OCI-LY7 (cell line): ENCODE data around the gene GSTM1. TPM values are rescaled to one million over a fixed set of nuclear protein-coding genes. Genes with fewer than 3 reads are reported as not detected.

Experiments used
- BruUV-seq: library from RNA; stranded (reverse); fragments of 400-500 nt; replicated peaks from 2 replicates; lab custom pipeline; 2021; lab: Mats Ljungman, UMichigan
- CTCF ChIA-PET: fragments of 300-600 bp; sonication (Branson Sonifier 250); formaldehyde crosslinking; loops from one replicate; lab custom pipeline; 2022; ENCODE audit warnings: antibody characterized with exemption; ENCODE audit not compliant: unreplicated experiment; lab: Charles Lee
- POLR2A ChIA-PET: fragments of 300-600 bp; sonication (Branson Sonifier 250); formaldehyde crosslinking; loops from one replicate; lab custom pipeline; 2022; ENCODE audit warnings: antibody characterized with exemption; lab: Charles Lee
- DNase-seq: peaks from one replicate; pipeline ENCODE4 v3.0.0-alpha.2; 2015; ENCODE audit warnings: low spot score
- H2AFZ ChIP-seq: fragments of 200-600 bp; sonication (generic), shearing (Covaris generic); 2 replicates; pipeline ENCODE4 v1.6.1; 2014; ENCODE audit warnings: mild to moderate bottlenecking, antibody characterized with exemption, low read length, moderate library complexity
- H3K27ac ChIP-seq: fragments of 200-600 bp; sonication (generic); 2 replicates; pipeline ENCODE4 v1.5.1; 2014; ENCODE audit warnings: mixed run types, low read depth, mild to moderate bottlenecking, moderate library complexity, low read length, inconsistent platforms; ENCODE audit not compliant: poor library complexity, severe bottlenecking
- H3K36me3 ChIP-seq: fragments of 200-600 bp; sonication (generic); 2 replicates; pipeline ENCODE4 v1.6.1; 2014; ENCODE audit warnings: mild to moderate bottlenecking, antibody characterized with exemption, low read length, moderate library complexity, mixed read lengths; ENCODE audit not compliant: insufficient read depth
- H3K4me1 ChIP-seq: fragments of 200-600 bp; sonication (generic); 2 replicates; pipeline ENCODE4 v1.5.1; 2014; ENCODE audit warnings: mild to moderate bottlenecking, low read length; ENCODE audit not compliant: insufficient read depth, poor library complexity, severe bottlenecking
- H3K4me2 ChIP-seq: fragments of 200-600 bp; sonication (generic); 2 replicates; pipeline ENCODE4 v1.6.1; 2014; ENCODE audit warnings: mild to moderate bottlenecking, low read length
- H3K4me3 ChIP-seq: fragments of 200-600 bp; sonication (generic); 2 replicates; pipeline ENCODE4 v1.5.1; 2014; ENCODE audit warnings: mild to moderate bottlenecking, low read depth, low read length; ENCODE audit not compliant: poor library complexity, severe bottlenecking
- H3K79me2 ChIP-seq: fragments of 200-600 bp; sonication (generic); 2 replicates; pipeline ENCODE4 v1.6.1; 2016; ENCODE audit warnings: low read depth, mild to moderate bottlenecking, low read length, moderate library complexity, mixed read lengths; ENCODE audit not compliant: insufficient read depth
- H3K9me2 ChIP-seq: fragments of 200-600 bp; sonication (generic); 2 replicates; pipeline ENCODE4 v1.6.1; 2016; ENCODE audit warnings: mild to moderate bottlenecking, low read length, mixed read lengths; ENCODE audit not compliant: insufficient read depth
- H3K9me3 ChIP-seq: fragments of 200-600 bp; sonication (generic); 2 replicates; pipeline ENCODE4 v1.6.1; 2014; ENCODE audit warnings: mild to moderate bottlenecking, mixed run types, low read length, mixed read lengths
- H4K20me1 ChIP-seq: fragments of 200-600 bp; sonication (generic); 2 replicates; pipeline ENCODE4 v1.6.1; 2014; ENCODE audit warnings: mild to moderate bottlenecking, antibody characterized with exemption, low read length, moderate library complexity, mixed read lengths; ENCODE audit not compliant: insufficient read depth
- CTCF ChIP-seq: fragments of 200-600 bp; sonication (generic); conservative IDR thresholded peaks from 2 replicates; pipeline ENCODE4 v1.5.1; 2014; ENCODE audit warnings: mild to moderate bottlenecking, antibody characterized with exemption, low read length, moderate library complexity, mixed read lengths
- EZH2phosphoT487 ChIP-seq: fragments of 200-600 bp; sonication (generic); IDR thresholded peaks from 2 replicates; pipeline ENCODE4 v1.6.1; 2018; ENCODE audit warnings: low read depth, borderline replicate concordance, mild to moderate bottlenecking, mixed run types, antibody characterized with exemption, low read length, moderate library complexity, mixed read lengths
- intact Hi-C: fragments of 100-400 bp; cut with micrococcal nuclease; formaldehyde crosslinking; loops from one replicate; pipeline ENCODE4 v1.10.0; 2022; ENCODE audit not compliant: unreplicated experiment
- total RNA-seq, 2 experiments: library from RNA; depleted of rRNA in 1 of 2; stranded (reverse); fragments of >200 nt in 1 of 2; shearing (Covaris generic) in 1 of 2; gene quantifications; 2 replicates each; pipeline ENCODE4 v1.2.3, GENCODE V29; 2014 to 2022

Gene GSTM1
- total RNA-seq, 2 experiments from 2014 or later, result not detected

GRCh38 chr1:109712321-109712864 lies 24.8 kb downstream of the GSTM1 start:
- Histone ChIP-seq H4K20me1 (no peaks in the 10 kb centered on the region), H3K4me3 (no peak overlapping the region), H3K79me2 (no peaks in the 10 kb centered on the region), H3K4me2 (no peak overlapping the region), H3K27ac (no peak overlapping the region), H3K36me3 (no peaks in the 10 kb centered on the region), H3K9me2 (no peaks in the 10 kb centered on the region), H3K4me1 (no peaks in the 10 kb centered on the region), H3K9me3 (no peaks in the 10 kb centered on the region), H2AFZ (no peak overlapping the region)
- ChIA-PET POLR2A (no interaction called here), CTCF (no interaction called here)
- DNase-seq, result no peak
- BruUV-seq, result no TSS peak
- intact Hi-C loops, result no loop called here
- no peak for TF ChIP-seq EZH2phosphoT487

- no peak overlapping the region for H3K4me2 ChIP-seq
- H3K36me3 ChIP-seq, result no peaks in the 10 kb centered on the region
- H3K9me2 ChIP-seq, result no peaks in the 10 kb centered on the region
- CTCF ChIA-PET, result no interaction called here
- BruUV-seq, result no TSS peak
- intact Hi-C loops, result no loop called here
- no peak overlapping the region for H3K27ac ChIP-seq
- TF ChIP-seq CTCF (no peak), EZH2phosphoT487 (no peak)
- no peak for DNase-seq
- H3K79me2 ChIP-seq, result no peaks in the 10 kb centered on the region
- no peak overlapping the region for H3K4me3 ChIP-seq
- no peaks in the 10 kb centered on the region for H3K4me1 ChIP-seq
- no peak overlapping the region for H2AFZ ChIP-seq
- no peaks in the 10 kb centered on the region for H3K9me3 ChIP-seq
- H4K20me1 ChIP-seq, result no peaks in the 10 kb centered on the region
- POLR2A ChIA-PET, result interaction anchor here (0.6 kb wide), 1 partner anchor 37 kb away, joined by 3 read pairs; no protein-coding TSS in a partner anchor
These were observed 26.0 kb downstream of the GSTM1 start for GRCh38 chr1:109713636-109714035.

GRCh38 chr1:109714661-109715372 lies 27.2 kb downstream of the GSTM1 start:
- BruUV-seq, result no TSS peak
- TF ChIP-seq CTCF (no peak), EZH2phosphoT487 (no peak)
- H3K9me2 ChIP-seq, result no peaks in the 10 kb centered on the region
- H3K4me3 ChIP-seq, result no peak overlapping the region
- POLR2A ChIA-PET, result no interaction called here
- DNase-seq, result no peak
- H3K4me1 ChIP-seq, result no peaks in the 10 kb centered on the region
- intact Hi-C loops, result no loop called here
- no peaks in the 10 kb centered on the region for H4K20me1 ChIP-seq
- no peaks in the 10 kb centered on the region for H3K36me3 ChIP-seq
- no peak overlapping the region for H2AFZ ChIP-seq
- CTCF ChIA-PET, result no interaction called here
- H3K4me2 ChIP-seq, result no peak overlapping the region
- H3K9me3 ChIP-seq, result no peaks in the 10 kb centered on the region
- no peaks in the 10 kb centered on the region for H3K79me2 ChIP-seq
- no peak overlapping the region for H3K27ac ChIP-seq
